Activated B cell treated with CpG ODN at 0.5 μM for 24 hours (primary cell): ENCODE data around the gene CFAP61. TPM values are rescaled to one million over a fixed set of nuclear protein-coding genes. Genes with fewer than 3 reads are reported as not detected.
"Not testable (repeated sequence)": the region's sequence is repeated elsewhere in the genome, so short reads cannot be mapped to it uniquely, and the experiment has no call there.

ENCODE experiments used
- ATAC-seq: fragments of 200-7000 bp; cut with Tn5 transposase; one replicate; pipeline ENCODE4 v1.10.0; 2021; ENCODE audit warnings: low read depth, mild to moderate bottlenecking, moderate library complexity
- CTCF ChIA-PET: fragments of 350-600 bp; sonication (Branson Sonifier 250); formaldehyde crosslinking; loops from one replicate; lab custom pipeline; 2021; ENCODE audit warnings: antibody characterized with exemption; lab: Charles Lee
- POLR2A ChIA-PET: fragments of 350-600 bp; sonication (Branson Sonifier 250); formaldehyde crosslinking; loops from one replicate; lab custom pipeline; 2021; ENCODE audit warnings: antibody characterized with exemption; lab: Charles Lee
- DNase-seq: peaks from one replicate; pipeline ENCODE4 v3.0.0; 2022
- H3K27ac Mint-ChIP-seq: one replicate; pipeline ENCODE4 v1.8.0; 2020; ENCODE audit warnings: mixed read lengths
- H3K27me3 Mint-ChIP-seq: one replicate; pipeline ENCODE4 v1.8.0; 2021; ENCODE audit warnings: mixed read lengths
- H3K36me3 Mint-ChIP-seq: one replicate; pipeline ENCODE4 v1.8.0; 2021; ENCODE audit warnings: low read depth, mixed read lengths
- H3K4me1 Mint-ChIP-seq: one replicate; pipeline ENCODE4 v1.8.0; 2021; ENCODE audit warnings: mixed read lengths
- H3K4me3 Mint-ChIP-seq: one replicate; pipeline ENCODE4 v1.8.0; 2020; ENCODE audit warnings: mild to moderate bottlenecking, mixed read lengths
- H3K9me3 Mint-ChIP-seq: one replicate; pipeline ENCODE4 v1.8.0; 2020; ENCODE audit warnings: mixed read lengths
- CTCF ChIP-seq: fragments of 200-600 bp; IDR thresholded peaks from one replicate; pipeline ENCODE4 v1.8.0; 2022; ENCODE audit warnings: antibody characterized with exemption, mild to moderate bottlenecking
- intact Hi-C: fragments of 100-400 bp; cut with micrococcal nuclease; formaldehyde crosslinking; loops from one replicate; pipeline ENCODE4 v1.15.1; 2024
- total RNA-seq: library from RNA; stranded (reverse); gene quantifications from 2 replicates; pipeline ENCODE4 v1.2.3, GENCODE V29; 2022

CFAP61 gene
- total RNA-seq, result not detected in 2 replicates

GRCh38 chr20:20052074-20052970 lies at the start of gene CFAP61, which contains the start of gene CRNKL1:
Gene CFAP61 (plus strand): TSS chr20:20052532. CDS start chr20:20056654, 4,122 bp downstream.
Gene CRNKL1 (minus strand): TSS chr20:20052466. CDS start chr20:20052342, 124 bp downstream.
- Mint-ChIP-seq H3K36me3 (peaks cover 43% of the 10 kb centered on the region), H3K4me1 (peaks cover 26% of the 10 kb centered on the region), H3K4me3 (peak within 1 kb of the TSS; percentile 96), H3K27me3 (no peaks in the 10 kb centered on the region), H3K9me3 (no peaks in the 10 kb centered on the region), H3K27ac (peak within 1 kb of the TSS; percentile 93)
- intact Hi-C loops, result loop anchor here (1.0 to 10.0 kb wide), 12 partner anchors 35 to 1764 kb away; partner anchors contain the start of genes NAA20, RALGAPA2, SEC23B and SMIM26
- no peak for TF ChIP-seq CTCF
- ATAC-seq (peak; percentile 94), DNase-seq (peak; percentile 94)
- POLR2A ChIA-PET, result interaction anchor here (0.5 to 2.8 kb wide), 15 partner anchors 9 to 1764 kb away, joined by 3 to 29 read pairs (median 5); partner anchors contain the start of genes NAA20, RALGAPA2, SEC23B and ZNF133
- CTCF ChIA-PET, result interaction anchor here (1.0 to 1.8 kb wide), 4 partner anchors 11 to 359 kb away, joined by 3 to 7 read pairs (median 5); partner anchors contain the start of gene NAA20

GRCh38 chr20:20003031-20003954 lies 49.0 kb upstream of the CFAP61 start:
- H3K4me3 Mint-ChIP-seq, result peak overlapping the region; percentile 67
- H3K4me1 Mint-ChIP-seq, result peaks cover 17% of the 10 kb centered on the region
- peak; percentile 42 for ATAC-seq
- no peak overlapping the region for H3K27ac Mint-ChIP-seq
- DNase-seq, result no peak
- H3K27me3 Mint-ChIP-seq, result peaks cover 37% of the 10 kb centered on the region
- H3K36me3 Mint-ChIP-seq, result no peaks in the 10 kb centered on the region
- ChIA-PET POLR2A (interaction anchor here (0.7 kb wide), 1 partner anchor 88 kb away, joined by 3 read pairs; no protein-coding TSS in a partner anchor), CTCF (no interaction called here)
- no peaks in the 10 kb centered on the region for H3K9me3 Mint-ChIP-seq
- intact Hi-C loops, result no loop called here
- no peak for TF ChIP-seq CTCF

- DNase-seq, intact Hi-C loops, POLR2A ChIA-PET, H3K9me3 Mint-ChIP-seq, ATAC-seq, CTCF ChIA-PET, H3K27ac Mint-ChIP-seq, H3K36me3 Mint-ChIP-seq: not testable (repeated sequence)
- Mint-ChIP-seq H3K4me1 (peaks cover 17% of the 10 kb centered on the region), H3K27me3 (peaks cover 37% of the 10 kb centered on the region), H3K4me3 (peak overlapping the region; percentile 67)
These were observed 48.4 kb upstream of the CFAP61 start for GRCh38 chr20:20003955-20004322.

- ChIA-PET POLR2A (no interaction called here), CTCF (no interaction called here)
- intact Hi-C loops, result no loop called here
- H3K9me3 Mint-ChIP-seq, result no peaks in the 10 kb centered on the region
- no peak overlapping the region for H3K4me3 Mint-ChIP-seq
- DNase-seq (no peak), ATAC-seq (no peak)
- H3K27ac Mint-ChIP-seq, result no peak overlapping the region
- no peak for TF ChIP-seq CTCF
- H3K4me1 Mint-ChIP-seq, result peaks cover 17% of the 10 kb centered on the region
- no peaks in the 10 kb centered on the region for H3K36me3 Mint-ChIP-seq
- peaks cover 42% of the 10 kb centered on the region for H3K27me3 Mint-ChIP-seq
These were observed 47.0 kb upstream of the CFAP61 start for GRCh38 chr20:20005342-20005741.

GRCh38 chr20:20009784-20010253 lies 42.5 kb upstream of the CFAP61 start:
- peaks cover 1% of the 10 kb centered on the region for H3K4me1 Mint-ChIP-seq
- intact Hi-C loops, result loop anchor here (10.0 kb wide), 2 partner anchors 1215 to 1425 kb away; partner anchors contain the start of gene DTD1
- H3K4me3 Mint-ChIP-seq, result no peak overlapping the region
- POLR2A ChIA-PET, result no interaction called here
- H3K27ac Mint-ChIP-seq, result no peak overlapping the region
- CTCF ChIA-PET, result no interaction called here
- no peak for TF ChIP-seq CTCF
- ATAC-seq (no peak), DNase-seq (no peak)
- H3K36me3 Mint-ChIP-seq, result no peaks in the 10 kb centered on the region
- no peaks in the 10 kb centered on the region for H3K9me3 Mint-ChIP-seq
- H3K27me3 Mint-ChIP-seq, result peaks cover 19% of the 10 kb centered on the region
